Stomach (tissue), 9 donors: ENCODE results near the gene RNF135. TPM values are rescaled to one million over a fixed set of nuclear protein-coding genes. Genes with fewer than 3 reads are reported as not detected.

Experiments used
- DNase-seq, 2 donors: peaks; one replicate each; pipeline versions ENCODE4 v3.0.0 to v3.0.0-alpha.2; 2013 to 2019
- H3K27ac ChIP-seq, 5 donors: fragments of 200-600 bp in 4 of 5; sonication (generic) in 4 of 5; one replicate each; pipeline ENCODE4 v1.5.1; 2013 to 2019; ENCODE audit warnings: mild to moderate bottlenecking in 1 of 5, moderate library complexity in 1 of 5
- H3K27me3 ChIP-seq, 3 donors: fragments of 200-600 bp; sonication (generic); one replicate each; pipeline ENCODE4 v1.5.1; 2017 to 2019; ENCODE audit warnings: mixed run types in 1 of 3
- H3K36me3 ChIP-seq, 4 donors: fragments of 200-600 bp; sonication (generic); 1 replicate in 3 of 4; 2 replicates in 1 of 4; pipeline ENCODE4 v1.5.1; 2016 to 2019
- H3K4me1 ChIP-seq, 4 donors: fragments of 200-600 bp; sonication (generic); one replicate each; pipeline ENCODE4 v1.5.1; 2016 to 2019
- H3K4me3 ChIP-seq, 4 donors: fragments of 200-600 bp; sonication (generic) in 3 of 4; one replicate each; pipeline ENCODE4 v1.5.1; 2016 to 2019; ENCODE audit warnings: mild to moderate bottlenecking in 1 of 4
- H3K9me3 ChIP-seq, 4 donors: fragments of 200-600 bp; sonication (generic); one replicate each; pipeline ENCODE4 v1.5.1; 2016 to 2019
- CTCF ChIP-seq, 7 experiments: fragments of 450-650 bp in 4 of 7; fragments of 200-600 bp in 3 of 7; sonication (generic) in 3 of 7; IDR thresholded peaks; one replicate each; pipeline ENCODE4 v1.5.1; 2016 to 2019; ENCODE audit warnings: antibody characterized with exemption in 7 of 7, control low read depth in 2 of 7, mild to moderate bottlenecking in 1 of 7
- EP300 ChIP-seq: sonication (generic); formaldehyde crosslinking; IDR thresholded peaks from one replicate; pipeline ENCODE4 v1.6.1; 2017; ENCODE audit warnings: antibody characterized with exemption
- POLR2A ChIP-seq, 4 donors: fragments of 450-650 bp; IDR thresholded peaks; one replicate each; pipeline ENCODE4 v1.6.1; 2016; ENCODE audit warnings: antibody characterized with exemption in 4 of 4, control low read depth in 2 of 4, mild to moderate bottlenecking in 1 of 4, moderate library complexity in 1 of 4
- POLR2AphosphoS5 ChIP-seq, 3 donors: sonication (generic); formaldehyde crosslinking; IDR thresholded peaks; one replicate each; pipeline ENCODE4 v1.6.1; 2016; ENCODE audit warnings: antibody characterized with exemption in 3 of 3
- WGBS, 5 donors: extraction: QIAGEN DNeasy Blood & Tissue Kit in 3 of 5; methylation state at CpG; one replicate each; pipeline versions ENCODE4 v1.1.5 to v1.1.7; 2013 to 2018; 5-methylcytosine and 5-hydroxymethylcytosine counted together
- intact Hi-C: fragments of 100-400 bp; cut with DNase I; formaldehyde crosslinking; loops from one replicate; pipeline ENCODE4 v1.15.1; 2023; ENCODE audit warnings: low total_unique reads
- polyA plus RNA-seq, 3 donors: library from polyadenylated mRNA; stranded (reverse); fragments of 200-250 nt; gene quantifications; one replicate each; pipeline ENCODE4 v1.2.3, GENCODE V29; 2013
- total RNA-seq, 5 donors: library from RNA; depleted of rRNA; stranded (reverse); fragments of >200 nt; gene quantifications; one replicate each; pipeline versions ENCODE4 v1.1.0 to v1.2.3, GENCODE V29; 2014 to 2016
- donor health status: healthy with polysubstance abuse.
- donor health status: Bipolar disorder and iron deficiency.
- donor health status: healthy.

Gene RNF135
- total and polyA plus RNA-seq, 8 donors, result 1.8 to 18.7 (median 10.4) TPM

GRCh38 chr17:30981531-30982519 lies 11.0 kb downstream of the RNF135 start:
- no peak for TF ChIP-seq POLR2AphosphoS5 (IDR thresholded peaks at IDR 0.05)
- TF ChIP-seq POLR2A (IDR thresholded peaks at IDR 0.05), result no peak
- no peak for TF ChIP-seq EP300
- TF ChIP-seq CTCF (IDR thresholded peaks at IDR 0.05), result no peak
- Histone ChIP-seq H3K4me1 (no peaks in the 10 kb centered on the region), H3K9me3 (no peaks in the 10 kb centered on the region), H3K36me3 (peaks cover 19 to 26% (median 24%) of the 10 kb centered on the region in 4 donors), H3K27me3 (no peaks in the 10 kb centered on the region), H3K4me3 (no peak overlapping the region), H3K27ac (no peak overlapping the region)
- no peak for DNase-seq
- intact Hi-C loops, result no loop called here
- WGBS, 5 donors, result 78 to 85% (median 82%) methylated on average over 7 to 8 of the region's 8 CpGs

DNA sequence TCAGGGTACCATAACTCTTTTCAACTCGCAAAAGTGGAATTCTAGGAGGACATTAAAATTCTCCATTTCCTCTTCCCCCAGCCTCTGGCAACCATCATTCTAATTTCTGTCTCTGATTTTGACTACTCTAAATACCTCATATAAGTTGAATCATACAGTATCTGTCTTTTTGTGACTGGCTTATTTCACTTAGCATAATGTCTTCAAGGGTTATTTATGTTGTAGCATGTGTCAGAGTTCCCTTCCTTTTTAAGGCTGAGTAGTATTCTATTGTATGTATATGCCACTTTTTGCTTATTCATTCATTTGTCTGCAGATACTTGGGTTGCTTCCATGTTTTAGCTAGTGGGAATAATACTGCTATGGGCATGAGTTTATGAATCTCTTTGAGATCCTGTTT lies 12.0 kb downstream of the RNF135 start:
- no peaks in the 10 kb centered on the region for H3K9me3 ChIP-seq
- 83 to 100% (median 96%) methylated on average over 1 of the region's 1 CpG for WGBS, 5 donors
- H3K4me3 ChIP-seq, result no peak overlapping the region
- H3K4me1 ChIP-seq, result no peaks in the 10 kb centered on the region
- TF ChIP-seq CTCF (IDR thresholded peaks at IDR 0.05) (no peak), EP300 (no peak), POLR2A (IDR thresholded peaks at IDR 0.05) (no peak), POLR2AphosphoS5 (IDR thresholded peaks at IDR 0.05) (no peak)
- H3K27me3 ChIP-seq, result no peaks in the 10 kb centered on the region
- H3K36me3 ChIP-seq, result peaks cover 19 to 34% (median 30%) of the 10 kb centered on the region in 4 donors
- intact Hi-C loops, result no loop called here
- no peak overlapping the region for H3K27ac ChIP-seq
- no peak for DNase-seq

- TF ChIP-seq POLR2A (IDR thresholded peaks at IDR 0.05) (no peak), EP300 (no peak), CTCF (IDR thresholded peaks at IDR 0.05) (no peak)
- peaks cover 9 to 92% (median 79%) of the 10 kb centered on the region in 4 donors for H3K36me3 ChIP-seq
- DNase-seq, result no peak
- H3K9me3 ChIP-seq, result no peaks in the 10 kb centered on the region
- H3K27ac ChIP-seq, result no peak overlapping the region
- H3K4me3 ChIP-seq, result no peak overlapping the region
- intact Hi-C loops, result no loop called here
- 87 to 97% (median 93%) methylated on average over 3 of the region's 3 CpGs for WGBS, 5 donors
- no peaks in the 10 kb centered on the region for H3K27me3 ChIP-seq
- H3K4me1 ChIP-seq, result no peaks in the 10 kb centered on the region
These were observed 19.6 kb downstream of the RNF135 start for GRCh38 chr17:30990458-30990857.

GRCh38 chr17:30992551-30992950 lies 21.7 kb downstream of the RNF135 start:
- no peaks in the 10 kb centered on the region for H3K9me3 ChIP-seq
- H3K36me3 ChIP-seq, result peaks cover 5 to 91% (median 80%) of the 10 kb centered on the region in 4 donors
- H3K4me3 ChIP-seq, result no peak overlapping the region
- no peaks in the 10 kb centered on the region for H3K27me3 ChIP-seq
- intact Hi-C loops, result no loop called here
- no peak overlapping the region for H3K27ac ChIP-seq
- no peak for DNase-seq
- no peaks in the 10 kb centered on the region for H3K4me1 ChIP-seq
- TF ChIP-seq POLR2A (IDR thresholded peaks at IDR 0.05) (no peak), POLR2AphosphoS5 (IDR thresholded peaks at IDR 0.05) (no peak)
- 97 to 100% (median 98%) methylated on average over 3 of the region's 3 CpGs for WGBS, 5 donors

GRCh38 chr17:30995347-30995746 lies 24.5 kb downstream of the RNF135 start:
- Histone ChIP-seq H3K27me3 (no peaks in the 10 kb centered on the region), H3K4me3 (no peak overlapping the region), H3K36me3 (peaks cover 23 to 95% (median 83%) of the 10 kb centered on the region in 4 donors), H3K27ac (no peak overlapping the region), H3K4me1 (no peaks in the 10 kb centered on the region), H3K9me3 (no peaks in the 10 kb centered on the region)
- TF ChIP-seq CTCF (IDR thresholded peaks at IDR 0.05) (no peak), EP300 (no peak), POLR2AphosphoS5 (IDR thresholded peaks at IDR 0.05) (no peak), POLR2A (IDR thresholded peaks at IDR 0.05) (no peak)
- intact Hi-C loops, result no loop called here
- no peak for DNase-seq
- WGBS, 5 donors, result 91 to 100% (median 97%) methylated on average over 3 of the region's 3 CpGs
